Kidney epithelial cell (primary cell): ENCODE measurements around the gene PTCH1. TPM values are rescaled to one million over a fixed set of nuclear protein-coding genes. Genes with fewer than 3 reads are reported as not detected.

Experiments
- DNase-seq: peaks from one replicate; pipeline ENCODE4 v3.0.0-alpha.2; 2010; ENCODE audit warnings: low read depth
- H3K27me3 ChIP-seq: 2 replicates; pipeline ENCODE4 v1.6.0; 2011; ENCODE audit warnings: low read length; ENCODE audit not compliant: control insufficient read depth, insufficient read depth
- H3K36me3 ChIP-seq: 2 replicates; pipeline ENCODE4 v1.5.1; 2011; ENCODE audit warnings: low read length; ENCODE audit not compliant: control insufficient read depth, insufficient read depth
- H3K4me3 ChIP-seq: 2 replicates; pipeline ENCODE4 v1.5.1; 2011; ENCODE audit warnings: low read depth, mild to moderate bottlenecking, control low read depth, low read length
- CTCF ChIP-seq: IDR thresholded peaks from 2 replicates; pipeline ENCODE4 v1.5.1; 2011; ENCODE audit warnings: mild to moderate bottlenecking, moderate library complexity, low read length, control low read depth, inconsistent platforms; ENCODE audit not compliant: insufficient read depth, poor library complexity, severe bottlenecking
- total RNA-seq: library from RNA; depleted of rRNA; stranded (reverse); fragments of >200 nt; gene quantifications from 2 replicates; pipeline ENCODE4 v1.2.3, GENCODE V29; 2015

PTCH1 gene
- total RNA-seq, 1 donor from 2014 or later = 2.8 TPM

DNA sequence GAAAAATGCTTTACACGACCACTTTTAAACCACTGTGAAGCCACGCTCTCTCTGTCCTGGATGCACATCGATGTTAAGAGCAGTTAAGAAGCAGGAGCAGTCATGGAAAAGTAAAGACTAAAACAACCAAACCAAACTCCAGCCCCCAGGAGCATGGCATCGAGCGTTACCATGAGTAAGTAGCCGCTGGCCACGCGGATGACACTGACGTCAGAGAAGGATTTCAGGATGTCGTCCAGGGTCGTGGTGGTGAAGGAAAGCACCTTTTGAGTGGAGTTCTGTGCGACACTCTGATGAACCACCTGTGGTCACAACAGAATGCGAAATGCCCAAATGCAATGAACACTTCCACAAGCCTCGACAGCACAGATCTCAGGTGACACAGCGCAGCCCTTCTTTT lies 38.9 kb downstream of the PTCH1 start:
- peaks cover 2% of the 10 kb centered on the region for H3K36me3 ChIP-seq
- no peak for TF ChIP-seq CTCF

DNA sequence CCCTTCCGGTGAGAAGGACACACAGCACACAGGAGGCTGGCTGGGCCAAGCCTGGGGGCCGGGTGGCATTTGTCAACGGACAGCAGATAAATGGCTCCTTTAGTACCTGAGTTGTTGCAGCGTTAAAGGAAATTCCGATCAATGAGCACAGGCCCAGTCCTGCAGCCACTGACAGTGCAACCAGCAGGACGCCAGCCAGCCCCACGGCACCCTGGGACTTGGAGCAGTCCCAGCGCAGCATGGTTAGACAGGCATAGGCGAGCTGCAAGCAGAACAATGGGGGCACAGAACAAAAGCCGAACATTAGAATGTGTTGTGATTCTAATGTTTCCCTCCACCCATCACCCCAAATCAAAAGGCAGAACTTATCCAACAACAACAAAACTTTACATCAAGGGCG lies 39.3 kb downstream of the PTCH1 start:
- H3K4me3 ChIP-seq = no peak overlapping the region
- no peak for TF ChIP-seq CTCF
- H3K27me3 ChIP-seq = no peaks in the 10 kb centered on the region
- DNase-seq = no peak
- H3K36me3 ChIP-seq = peaks cover 2% of the 10 kb centered on the region

More for the DNA sequence above, 38.9 kb downstream of the PTCH1 start:
- no peak overlapping the region for H3K4me3 ChIP-seq
- no peaks in the 10 kb centered on the region for H3K27me3 ChIP-seq
- no peak for DNase-seq

- TF ChIP-seq CTCF = no peak
- Histone ChIP-seq H3K27me3 (no peaks in the 10 kb centered on the region), H3K4me3 (no peak overlapping the region), H3K36me3 (peaks cover 3% of the 10 kb centered on the region)
- DNase-seq = no peak
Observed at GRCh38 chr9:95468791-95469190, 48.0 kb downstream of the PTCH1 start.

GRCh38 chr9:95465115-95465514 lies 51.7 kb downstream of the PTCH1 start:
- DNase-seq = no peak
- Histone ChIP-seq H3K27me3 (no peaks in the 10 kb centered on the region), H3K4me3 (no peak overlapping the region), H3K36me3 (peaks cover 3% of the 10 kb centered on the region)
- TF ChIP-seq CTCF = no peak

DNA sequence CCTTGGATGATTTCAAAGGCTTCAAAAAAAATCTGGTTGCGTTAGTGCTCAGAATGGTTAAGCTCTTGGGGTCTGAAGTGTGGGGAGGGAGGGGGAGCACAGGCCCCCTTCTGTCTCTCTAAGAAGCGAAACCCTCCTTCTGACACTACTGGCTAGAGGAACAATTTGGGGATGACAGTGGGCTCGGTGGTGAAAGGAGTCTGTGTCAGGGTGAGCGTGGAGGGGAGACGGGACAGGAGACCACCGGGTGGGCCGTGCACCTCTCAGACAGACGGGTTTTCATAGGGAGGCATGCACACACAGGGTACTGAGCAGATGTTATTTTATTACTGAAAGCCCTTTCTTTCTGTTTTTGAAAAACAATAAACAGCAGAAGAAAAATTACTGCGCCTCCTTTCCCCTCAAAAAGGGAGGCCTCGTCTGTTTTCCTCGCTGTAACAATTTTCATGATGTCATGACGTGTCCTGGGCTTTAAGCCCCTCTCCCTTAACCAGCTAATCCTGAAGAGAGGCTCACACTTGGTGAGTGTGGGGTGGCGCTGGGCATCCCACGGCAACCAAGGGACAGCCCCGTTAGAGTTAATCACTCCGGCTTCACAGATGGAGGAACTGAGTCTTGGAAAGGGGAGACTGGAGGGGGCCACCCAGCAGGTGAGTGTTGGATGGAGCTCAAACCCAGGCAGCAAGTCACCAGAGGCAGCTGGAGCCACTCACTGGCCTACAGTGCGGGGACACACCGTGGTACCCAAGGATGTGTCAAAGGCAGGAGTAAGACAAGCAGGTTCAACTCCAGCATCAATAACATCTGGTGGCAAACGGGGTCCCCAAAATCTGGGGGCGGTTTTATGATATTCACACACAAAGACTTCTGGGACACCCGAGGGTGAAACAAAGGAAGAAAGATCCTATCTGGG lies 53.4 kb downstream of the PTCH1 start:
- H3K4me3 ChIP-seq = no peak overlapping the region
- DNase-seq = no peak
- no peak for TF ChIP-seq CTCF
- H3K27me3 ChIP-seq = no peaks in the 10 kb centered on the region
- peaks cover 2% of the 10 kb centered on the region for H3K36me3 ChIP-seq
